Osteocyte (in vitro differentiated cells): ENCODE results near the gene TMEM201. TPM values are rescaled to one million over a fixed set of nuclear protein-coding genes. Genes with fewer than 3 reads are reported as not detected.
"Not testable (repeated sequence)": the region's sequence is repeated elsewhere in the genome, so short reads cannot be mapped to it uniquely, and the experiment has no call there.

Experiments
- DNase-seq: peaks from one replicate; pipeline ENCODE4 v3.0.0; 2021; ENCODE audit warnings: mixed read lengths; ENCODE audit not compliant: unreplicated experiment; ENCODE audit errors: extremely low spot score
- H3K27ac Mint-ChIP-seq: one replicate; pipeline ENCODE4 v1.8.0; 2021; ENCODE audit warnings: mild to moderate bottlenecking, mixed read lengths; ENCODE audit not compliant: unreplicated experiment
- H3K27me3 Mint-ChIP-seq: one replicate; pipeline ENCODE4 v1.8.0; 2021; ENCODE audit warnings: mixed read lengths; ENCODE audit not compliant: unreplicated experiment
- H3K36me3 Mint-ChIP-seq: one replicate; pipeline ENCODE4 v1.8.0; 2021; ENCODE audit warnings: mixed read lengths; ENCODE audit not compliant: unreplicated experiment
- H3K4me1 Mint-ChIP-seq: one replicate; pipeline ENCODE4 v1.8.0; 2021; ENCODE audit warnings: mixed read lengths; ENCODE audit not compliant: unreplicated experiment
- H3K4me3 Mint-ChIP-seq: one replicate; pipeline ENCODE4 v1.8.0; 2021; ENCODE audit warnings: mild to moderate bottlenecking, moderate library complexity, mixed read lengths; ENCODE audit not compliant: unreplicated experiment
- H3K9me3 Mint-ChIP-seq: one replicate; pipeline ENCODE4 v1.8.0; 2021; ENCODE audit warnings: mixed read lengths; ENCODE audit not compliant: unreplicated experiment
- total RNA-seq: library from RNA; stranded (reverse); gene quantifications from 2 replicates; pipeline ENCODE4 v1.2.1, GENCODE V29; 2021
- TF ChIP-seq, protein P1 (sequence below): fragments of 200-600 bp; sonication (generic); IDR thresholded peaks from 2 replicates; pipeline ENCODE4 v1.5.0; 2021; ENCODE audit warnings: antibody characterized with exemption, mild to moderate bottlenecking, moderate library complexity

Gene TMEM201
- total RNA-seq, 1 donor from 2014 or later: 17.9 TPM

DNA sequence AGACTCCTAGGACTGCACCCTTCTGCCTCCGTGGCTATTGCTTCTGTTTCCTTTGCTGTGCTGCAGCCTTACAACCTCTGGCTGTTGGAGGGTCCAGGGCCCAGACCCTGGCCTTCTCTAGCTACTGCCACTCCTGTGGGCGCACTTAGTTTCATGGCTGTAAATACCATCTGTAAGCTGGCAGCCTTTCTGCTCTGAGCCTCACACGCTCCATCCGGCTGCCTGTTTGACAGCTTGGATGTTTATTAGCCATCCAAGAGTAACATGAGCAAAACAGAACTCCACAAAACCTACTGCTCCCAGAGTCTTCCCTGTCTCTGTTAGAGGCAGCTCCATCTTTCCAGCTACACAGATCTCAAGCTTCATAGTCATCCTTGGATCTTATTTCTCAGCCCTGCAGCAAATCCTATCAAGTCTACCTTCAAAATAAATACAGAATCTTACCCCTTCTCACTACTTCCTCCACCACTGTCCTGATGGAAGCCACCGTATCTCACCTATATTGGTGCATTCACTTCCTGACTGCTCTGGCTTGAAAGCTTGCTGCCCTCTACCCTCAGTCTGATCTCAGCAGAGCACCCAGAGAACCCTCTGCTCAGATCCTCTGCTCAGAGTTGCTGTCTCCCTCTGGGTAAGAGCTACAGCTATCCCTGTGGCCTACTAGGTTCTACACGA is 30.3 kb upstream of the TMEM201 start:
- no peak overlapping the region for H3K4me3 Mint-ChIP-seq
- peaks cover 21% of the 10 kb centered on the region for H3K4me1 Mint-ChIP-seq
- no peaks in the 10 kb centered on the region for H3K27me3 Mint-ChIP-seq
- TF ChIP-seq, protein P1, sequence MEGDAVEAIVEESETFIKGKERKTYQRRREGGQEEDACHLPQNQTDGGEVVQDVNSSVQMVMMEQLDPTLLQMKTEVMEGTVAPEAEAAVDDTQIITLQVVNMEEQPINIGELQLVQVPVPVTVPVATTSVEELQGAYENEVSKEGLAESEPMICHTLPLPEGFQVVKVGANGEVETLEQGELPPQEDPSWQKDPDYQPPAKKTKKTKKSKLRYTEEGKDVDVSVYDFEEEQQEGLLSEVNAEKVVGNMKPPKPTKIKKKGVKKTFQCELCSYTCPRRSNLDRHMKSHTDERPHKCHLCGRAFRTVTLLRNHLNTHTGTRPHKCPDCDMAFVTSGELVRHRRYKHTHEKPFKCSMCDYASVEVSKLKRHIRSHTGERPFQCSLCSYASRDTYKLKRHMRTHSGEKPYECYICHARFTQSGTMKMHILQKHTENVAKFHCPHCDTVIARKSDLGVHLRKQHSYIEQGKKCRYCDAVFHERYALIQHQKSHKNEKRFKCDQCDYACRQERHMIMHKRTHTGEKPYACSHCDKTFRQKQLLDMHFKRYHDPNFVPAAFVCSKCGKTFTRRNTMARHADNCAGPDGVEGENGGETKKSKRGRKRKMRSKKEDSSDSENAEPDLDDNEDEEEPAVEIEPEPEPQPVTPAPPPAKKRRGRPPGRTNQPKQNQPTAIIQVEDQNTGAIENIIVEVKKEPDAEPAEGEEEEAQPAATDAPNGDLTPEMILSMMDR: no peak
- peaks cover 22% of the 10 kb centered on the region for H3K36me3 Mint-ChIP-seq
- no peak for DNase-seq
- H3K27ac Mint-ChIP-seq: peak overlapping the region; percentile 20
- no peaks in the 10 kb centered on the region for H3K9me3 Mint-ChIP-seq

DNA sequence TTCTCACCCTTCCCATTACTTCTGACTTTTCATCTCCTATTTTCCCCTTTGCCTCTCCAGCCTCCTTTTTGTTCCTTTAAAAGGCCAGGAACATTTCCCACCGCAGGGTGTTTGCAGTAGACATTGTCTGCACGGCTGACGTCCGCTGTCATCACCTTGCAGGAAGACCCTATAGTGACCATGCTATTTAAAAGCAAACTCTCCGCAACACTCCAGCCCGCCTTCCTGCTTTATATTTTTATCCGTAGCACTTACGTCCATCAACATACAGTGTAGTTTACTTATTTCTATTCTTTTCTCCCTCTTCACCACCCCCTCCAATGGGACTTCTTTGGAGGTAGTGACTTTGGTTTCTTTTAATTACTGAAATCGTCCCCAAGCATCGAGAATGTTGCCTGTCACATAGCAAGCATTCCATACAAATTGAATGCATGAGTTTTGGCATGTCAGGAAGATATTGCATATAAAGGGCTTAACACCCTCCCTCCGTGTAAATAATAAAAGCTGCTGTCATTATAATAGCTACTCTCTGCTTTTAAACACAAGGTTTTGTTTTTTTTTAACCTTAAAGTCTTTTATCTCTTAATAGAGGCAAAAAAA is 29.7 kb upstream of the TMEM201 start:
- DNase-seq: no peak
- TF ChIP-seq, protein P1: no peak
- Mint-ChIP-seq H3K4me1 (peaks cover 21% of the 10 kb centered on the region), H3K4me3 (no peak overlapping the region), H3K9me3 (no peaks in the 10 kb centered on the region), H3K27me3 (no peaks in the 10 kb centered on the region), H3K36me3 (peaks cover 25% of the 10 kb centered on the region), H3K27ac (peak overlapping the region; percentile 20)

DNA sequence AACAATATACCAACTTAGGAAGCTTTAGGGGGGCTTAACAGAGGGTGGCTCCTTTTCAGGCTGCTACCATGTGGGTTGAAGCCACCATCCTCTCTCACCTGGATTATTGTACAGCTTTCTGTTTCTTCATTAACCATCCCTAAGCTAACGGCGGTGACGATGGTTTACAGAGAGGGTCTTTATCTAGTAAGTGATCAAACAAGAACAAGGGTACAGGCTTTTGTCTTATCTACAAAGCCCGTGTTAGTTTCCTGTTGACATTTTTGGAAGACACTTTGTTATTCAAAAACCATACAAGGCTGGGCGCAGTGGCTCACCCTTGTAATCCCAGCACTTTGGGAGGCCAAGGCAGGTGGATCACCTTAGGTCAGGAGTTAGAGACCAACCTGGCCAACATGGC is 29.0 kb upstream of the TMEM201 start:
- no peak for DNase-seq
- Mint-ChIP-seq H3K27ac (peak overlapping the region; percentile 47), H3K9me3 (no peaks in the 10 kb centered on the region), H3K27me3 (no peaks in the 10 kb centered on the region), H3K4me3 (no peak overlapping the region), H3K36me3 (peaks cover 27% of the 10 kb centered on the region), H3K4me1 (peaks cover 21% of the 10 kb centered on the region)
- TF ChIP-seq, protein P1: no peak

DNA sequence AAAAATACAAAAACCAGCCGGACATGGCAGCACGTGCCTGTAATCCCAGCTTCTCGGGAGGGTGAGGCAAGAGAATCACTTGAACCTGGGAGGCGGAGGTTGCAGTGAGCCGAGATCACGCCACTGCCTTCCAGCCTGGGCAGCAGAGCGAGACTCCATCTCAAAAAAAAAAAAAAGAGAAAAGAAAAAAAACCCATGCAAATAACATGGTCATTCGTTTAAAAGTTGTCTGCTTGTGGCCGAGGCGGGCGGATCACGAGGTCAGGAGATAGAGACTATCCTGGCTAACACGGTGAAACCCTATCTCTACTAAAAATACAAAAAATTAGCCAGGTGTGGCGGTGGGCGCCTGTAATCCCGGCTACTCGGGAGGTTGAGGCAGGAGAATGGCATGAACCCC is 28.6 kb upstream of the TMEM201 start:
- Mint-ChIP-seq H3K36me3 (peaks cover 27% of the 10 kb centered on the region), H3K27ac (peak overlapping the region; percentile 47), H3K4me1 (peaks cover 20% of the 10 kb centered on the region)
- H3K4me3 Mint-ChIP-seq, DNase-seq, H3K27me3 Mint-ChIP-seq, H3K9me3 Mint-ChIP-seq: not testable (repeated sequence)

DNA sequence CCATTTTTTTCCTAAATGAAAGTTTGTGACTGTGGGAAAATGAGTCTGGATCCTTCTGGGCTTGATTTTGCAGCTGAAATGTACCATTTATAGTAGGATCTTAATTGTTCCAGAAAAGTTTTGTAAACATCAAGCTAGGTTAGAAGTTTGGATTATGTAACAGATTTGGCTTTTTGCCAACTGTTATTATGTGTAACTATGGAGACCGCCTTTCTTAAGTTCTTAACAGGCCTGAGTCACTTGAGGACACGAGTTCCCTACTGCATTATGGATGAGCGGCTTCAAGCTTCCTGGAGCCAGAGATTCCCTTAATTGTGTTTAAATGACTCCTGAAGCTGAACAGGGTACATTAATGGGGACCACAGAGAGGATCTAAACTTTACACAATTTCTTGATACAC is 27.3 kb upstream of the TMEM201 start:
- TF ChIP-seq, protein P1: no peak
- H3K4me3 Mint-ChIP-seq: no peak overlapping the region
- H3K9me3 Mint-ChIP-seq: no peaks in the 10 kb centered on the region
- peaks cover 17% of the 10 kb centered on the region for H3K4me1 Mint-ChIP-seq
- no peaks in the 10 kb centered on the region for H3K27me3 Mint-ChIP-seq
- peaks cover 15% of the 10 kb centered on the region for H3K36me3 Mint-ChIP-seq
- H3K27ac Mint-ChIP-seq: peak overlapping the region; percentile 78
- no peak for DNase-seq
